ENCODE measurements around the gene PTPRT. TPM values are rescaled to one million over a fixed set of nuclear protein-coding genes. Genes with fewer than 3 reads are reported as not detected.

The PTPRT gene
- total and polyA plus RNA-seq, 10 of the 15 experiments (the other 5 are each of a cell fraction or from before 2014, with no cell fraction given), result not detected

DNA sequence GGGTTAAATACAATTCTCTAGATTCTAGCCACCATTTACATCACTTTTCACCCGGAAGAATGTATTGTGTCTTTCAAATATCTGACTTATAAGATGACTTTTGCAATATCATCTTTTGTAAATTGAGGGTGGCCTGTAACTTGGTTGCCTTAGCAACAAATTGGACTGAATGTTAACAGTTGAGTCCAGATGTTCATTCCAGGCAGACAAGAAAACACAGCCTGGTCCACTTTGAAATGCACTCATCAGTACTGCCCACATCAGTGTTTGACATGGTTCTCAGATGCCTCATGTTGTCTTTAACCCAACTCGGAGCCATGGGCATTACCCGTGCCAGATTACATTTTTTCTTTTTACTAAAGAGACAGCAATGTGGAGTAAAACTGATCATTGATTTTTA, 789.9 kb downstream of the PTPRT start:
- in situ Hi-C loops (cut with MboI), result no loop called here
- no peak for TF ChIP-seq E2F8 (IDR thresholded peaks at IDR 0.05; ENCODE audit: low read depth, partially characterized antibody)
- no peak for TF ChIP-seq ZNF274 (IDR thresholded peaks at IDR 0.05; ENCODE audit: insufficient read depth, insufficient read length)
- TF ChIP-seq NRF1 (conservative IDR thresholded peaks at IDR 0.05; ENCODE audit: low read depth, low read length), result no peak
- TF ChIP-seq CHD2 (IDR thresholded peaks at IDR 0.05; ENCODE audit: borderline replicate concordance, low read depth, low read length), result no peak
- TF ChIP-seq CBX5 (IDR thresholded peaks at IDR 0.05; ENCODE audit: low read depth), result no peak
- TF ChIP-seq NR2C2 (IDR thresholded peaks at IDR 0.05; ENCODE audit: borderline replicate concordance, control insufficient read depth, insufficient read length, low read depth), result no peak
- no peak for TF ChIP-seq SMAD1 (IDR thresholded peaks at IDR 0.05; ENCODE audit: low read depth, partially characterized antibody)
- TF ChIP-seq BMI1 (IDR thresholded peaks at IDR 0.05; ENCODE audit: borderline replicate concordance), result no peak
- TF ChIP-seq, protein P1, sequence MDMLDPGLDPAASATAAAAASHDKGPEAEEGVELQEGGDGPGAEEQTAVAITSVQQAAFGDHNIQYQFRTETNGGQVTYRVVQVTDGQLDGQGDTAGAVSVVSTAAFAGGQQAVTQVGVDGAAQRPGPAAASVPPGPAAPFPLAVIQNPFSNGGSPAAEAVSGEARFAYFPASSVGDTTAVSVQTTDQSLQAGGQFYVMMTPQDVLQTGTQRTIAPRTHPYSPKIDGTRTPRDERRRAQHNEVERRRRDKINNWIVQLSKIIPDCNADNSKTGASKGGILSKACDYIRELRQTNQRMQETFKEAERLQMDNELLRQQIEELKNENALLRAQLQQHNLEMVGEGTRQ (IDR thresholded peaks at IDR 0.05; ENCODE audit: borderline replicate concordance, low read depth, low read length), result no peak
- TF ChIP-seq NFIC (IDR thresholded peaks at IDR 0.05; ENCODE audit: low read depth, low read length), result no peak
- ChIA-PET POLR2A (no interaction called here), CTCF (no interaction called here), RAD21 (ENCODE audit: unreplicated experiment) (no interaction called here), SMC1A (ENCODE audit: uncharacterized antibody, unreplicated experiment) (no interaction called here)
- BruUV-seq (replicated peaks), result no TSS peak
- intact Hi-C loops (cut with micrococcal nuclease; ENCODE audit: unreplicated experiment), result no loop called here
- DNase-seq (ENCODE audit: low read depth, low spot score) (no peak), ATAC-seq (no peak), FAIRE-seq (no peak)
- no peaks in the 10 kb centered on the region for H3K9me3 ChIP-seq (replicated peaks; ENCODE audit: control insufficient read depth, insufficient read depth, low read length)
- H3K36me3 ChIP-seq (ENCODE audit: control insufficient read depth in 2 of 2, insufficient read depth in 2 of 2, low read length in 1 of 2), result no peaks in the 10 kb centered on the region
- H3K79me2 ChIP-seq (ENCODE audit: control insufficient read depth, insufficient read depth, low read length), result no peaks in the 10 kb centered on the region
- no peak overlapping the region for H3K9ac ChIP-seq (ENCODE audit: control insufficient read depth, insufficient read depth, low read length)
- H3K27ac ChIP-seq (ENCODE audit: control insufficient read depth, insufficient read depth), result no peak overlapping the region
- no peak overlapping the region for H3K4me3 ChIP-seq
- H4K20me1 ChIP-seq (ENCODE audit: control insufficient read depth, insufficient read depth), result no peaks in the 10 kb centered on the region
- no peaks in the 10 kb centered on the region for H3K27me3 ChIP-seq (replicated peaks in 1 of 2; ENCODE audit: control insufficient read depth in 2 of 2, insufficient read depth in 2 of 2, low read length in 1 of 2)
- H3K4me1 ChIP-seq (ENCODE audit: control insufficient read depth, insufficient read depth, low read length), result no peaks in the 10 kb centered on the region
- WGBS (ENCODE audit: insufficient coverage, insufficient replicate concordance, low lambda C conversion rate, missing lambda C conversion rate), result 8% methylated on average over 3 of the region's 3 CpGs
- no peak overlapping the region for H3K4me2 ChIP-seq (ENCODE audit: control insufficient read depth, insufficient read depth)
- H2AFZ ChIP-seq (ENCODE audit: control insufficient read depth, low read depth, low read length), result no peak overlapping the region
